Measurements from ENCODE around the gene KAZN.

- TF ChIP-seq TAF1 (IDR thresholded peaks at IDR 0.05; ENCODE audit: low read depth) (no peak), MAX (IDR thresholded peaks at IDR 0.05) (no peak), REST (IDR thresholded peaks at IDR 0.05; ENCODE audit: low read depth) (no peak), ZBTB7A (IDR thresholded peaks at IDR 0.05; ENCODE audit: low read depth) (no peak), EGR1 (IDR thresholded peaks at IDR 0.05) (no peak), YY1 (IDR thresholded peaks at IDR 0.05; ENCODE audit: low read depth) (no peak), FOXM1 (IDR thresholded peaks at IDR 0.05; ENCODE audit: borderline replicate concordance, low read depth) (no peak), EP300 (IDR thresholded peaks at IDR 0.05; ENCODE audit: borderline replicate concordance) (no peak), RAD21 (IDR thresholded peaks at IDR 0.05; ENCODE audit: low read depth) (no peak), TEAD4 (IDR thresholded peaks at IDR 0.05) (no peak), USF1 (IDR thresholded peaks at IDR 0.05) (no peak), CEBPB (IDR thresholded peaks at IDR 0.05) (no peak)
Observed at GRCh38 chr1:14784790-14785773, 186.6 kb downstream of the KAZN start.
